ENCODE measurements around the gene RPRD1A.
"Not testable (repeated sequence)": the region's sequence is repeated elsewhere in the genome, so short reads cannot be mapped to it uniquely, and the experiment has no call there.

Gene RPRD1A

GRCh38 chr18:36101943-36102342 lies 34.6 kb upstream of the RPRD1A start:
- no peak overlapping the region for H3K4me2 ChIP-seq
- TF ChIP-seq Cebpa-rat (IDR thresholded peaks at IDR 0.05), result no peak
- no peaks in the 10 kb centered on the region for H3K4me1 ChIP-seq
- no peaks in the 10 kb centered on the region for H3K27me3 ChIP-seq
- no peak overlapping the region for H3K9ac ChIP-seq
- no peak overlapping the region for H3K27ac ChIP-seq
- no peaks in the 10 kb centered on the region for H4K20me1 ChIP-seq
- peaks cover 10% of the 10 kb centered on the region; the same call in 1 of the 2 replicates for H3K36me3 ChIP-seq
- H3K9me3 ChIP-seq, result peaks cover 25% of the 10 kb centered on the region
- H3K4me3 ChIP-seq, result no peak overlapping the region

- Histone ChIP-seq H3K27ac (no peak overlapping the region), H3K36me3 (0 out of 2 replicates have a peak, but pooled peaks cover 9% of the 10 kb centered on the region), H3K27me3 (no peaks in the 10 kb centered on the region), H3K4me3 (no peak overlapping the region), H4K20me1 (no peaks in the 10 kb centered on the region), H3K4me2 (no peak overlapping the region), H3K9ac (no peak overlapping the region), H3K9me3 (peaks cover 21% of the 10 kb centered on the region), H3K4me1 (no peaks in the 10 kb centered on the region)
- TF ChIP-seq Cebpa-rat (IDR thresholded peaks at IDR 0.05), result no peak
Observed at GRCh38 chr18:36099311-36099710, 32.0 kb upstream of the RPRD1A start.

GRCh38 chr18:36096955-36097354 lies 29.6 kb upstream of the RPRD1A start:
- H3K27me3 ChIP-seq, result no peaks in the 10 kb centered on the region
- no peak overlapping the region for H3K4me3 ChIP-seq
- no peak for TF ChIP-seq Cebpa-rat (IDR thresholded peaks at IDR 0.05)
- H3K9me3 ChIP-seq, result peaks cover 9% of the 10 kb centered on the region
- no peaks in the 10 kb centered on the region for H4K20me1 ChIP-seq
- no peak overlapping the region for H3K9ac ChIP-seq
- no peak overlapping the region for H3K27ac ChIP-seq
- H3K36me3 ChIP-seq, result 0 out of 2 replicates have a peak, but pooled peaks cover 6% of the 10 kb centered on the region
- peaks cover 16% of the 10 kb centered on the region for H3K4me1 ChIP-seq
- H3K4me2 ChIP-seq, result no peak overlapping the region

GRCh38 chr18:36095936-36096519 lies 28.7 kb upstream of the RPRD1A start:
- no peak for TF ChIP-seq Cebpa-rat (IDR thresholded peaks at IDR 0.05)
- H3K27ac ChIP-seq, result no peak overlapping the region
- H3K4me3 ChIP-seq, result no peak overlapping the region
- H3K9ac ChIP-seq, result no peak overlapping the region
- no peaks in the 10 kb centered on the region for H3K27me3 ChIP-seq
- no peaks in the 10 kb centered on the region for H4K20me1 ChIP-seq
- H3K9me3 ChIP-seq, result peaks cover under 1% of the 10 kb centered on the region; the same call in 1 of the 2 replicates
- no peak overlapping the region for H3K4me2 ChIP-seq
- no peaks in the 10 kb centered on the region for H3K36me3 ChIP-seq
- peaks cover 16% of the 10 kb centered on the region for H3K4me1 ChIP-seq

- H3K4me1 ChIP-seq, result peaks cover 16% of the 10 kb centered on the region
- no peak overlapping the region for H3K4me3 ChIP-seq
- H3K36me3 ChIP-seq, result no peaks in the 10 kb centered on the region
- H3K9me3 ChIP-seq, result no peaks in the 10 kb centered on the region
- H3K27me3 ChIP-seq, result no peaks in the 10 kb centered on the region
- TF ChIP-seq Cebpa-rat (IDR thresholded peaks at IDR 0.05), result no peak
- no peak overlapping the region for H3K9ac ChIP-seq
- H3K27ac ChIP-seq, result no peak overlapping the region
- H4K20me1 ChIP-seq, result no peaks in the 10 kb centered on the region
- no peak overlapping the region for H3K4me2 ChIP-seq
Observed at GRCh38 chr18:36094431-36094830, 27.1 kb upstream of the RPRD1A start.

- not testable (repeated sequence) for H3K9me3 ChIP-seq, H3K27me3 ChIP-seq, H3K4me3 ChIP-seq, H3K9ac ChIP-seq, H3K27ac ChIP-seq, H3K36me3 ChIP-seq, H4K20me1 ChIP-seq
- peaks cover 16% of the 10 kb centered on the region for H3K4me1 ChIP-seq
- peak overlapping the region; percentile 39 for H3K4me2 ChIP-seq
Observed at GRCh38 chr18:36092116-36092515, 24.8 kb upstream of the RPRD1A start.

- no peak for TF ChIP-seq Cebpa-rat (IDR thresholded peaks at IDR 0.05)
- no peak overlapping the region for H3K4me2 ChIP-seq
- H3K27ac ChIP-seq, result no peak overlapping the region
- H4K20me1 ChIP-seq, result no peaks in the 10 kb centered on the region
- H3K27me3 ChIP-seq, result no peaks in the 10 kb centered on the region
- H3K9ac ChIP-seq, result no peak overlapping the region
- H3K4me3 ChIP-seq, result no peak overlapping the region
- H3K9me3 ChIP-seq, result peaks cover 9% of the 10 kb centered on the region; the same call in 1 of the 2 replicates
- H3K36me3 ChIP-seq, result no peaks in the 10 kb centered on the region
- peaks cover 16% of the 10 kb centered on the region for H3K4me1 ChIP-seq
Observed at GRCh38 chr18:36089001-36089400, 21.6 kb upstream of the RPRD1A start.

GRCh38 chr18:36088256-36088655 lies 20.9 kb upstream of the RPRD1A start:
- H3K27ac ChIP-seq, result no peak overlapping the region
- H3K9me3 ChIP-seq, result peaks cover 9% of the 10 kb centered on the region; the same call in 1 of the 2 replicates
- no peak overlapping the region for H3K4me2 ChIP-seq
- H3K36me3 ChIP-seq, result no peaks in the 10 kb centered on the region
- H3K4me3 ChIP-seq, result no peak overlapping the region
- H3K27me3 ChIP-seq, result no peaks in the 10 kb centered on the region
- no peaks in the 10 kb centered on the region for H4K20me1 ChIP-seq
- H3K4me1 ChIP-seq, result peaks cover 18% of the 10 kb centered on the region
- no peak for TF ChIP-seq Cebpa-rat (IDR thresholded peaks at IDR 0.05)
- H3K9ac ChIP-seq, result no peak overlapping the region

GRCh38 chr18:36086186-36086585 lies 18.8 kb upstream of the RPRD1A start:
- H3K4me1 ChIP-seq, result peaks cover 5% of the 10 kb centered on the region; the same call in 1 of the 2 replicates
- H3K9me3 ChIP-seq, result peaks cover 14% of the 10 kb centered on the region
- no peaks in the 10 kb centered on the region for H4K20me1 ChIP-seq
- TF ChIP-seq Cebpa-rat (IDR thresholded peaks at IDR 0.05), result no peak
- H3K4me2 ChIP-seq, result no peak overlapping the region
- H3K4me3 ChIP-seq, result no peak overlapping the region
- no peaks in the 10 kb centered on the region for H3K36me3 ChIP-seq
- no peaks in the 10 kb centered on the region for H3K27me3 ChIP-seq
- no peak overlapping the region for H3K9ac ChIP-seq
- H3K27ac ChIP-seq, result no peak overlapping the region

GRCh38 chr18:36085195-36085594 lies 17.8 kb upstream of the RPRD1A start:
- Histone ChIP-seq H3K4me1 (peaks cover 5% of the 10 kb centered on the region; the same call in 1 of the 2 replicates), H3K27ac (no peak overlapping the region), H3K27me3 (no peaks in the 10 kb centered on the region), H4K20me1 (no peaks in the 10 kb centered on the region), H3K4me3 (no peak overlapping the region), H3K36me3 (no peaks in the 10 kb centered on the region), H3K4me2 (no peak overlapping the region), H3K9ac (no peak overlapping the region), H3K9me3 (peaks cover 23% of the 10 kb centered on the region)
- no peak for TF ChIP-seq Cebpa-rat (IDR thresholded peaks at IDR 0.05)

GRCh38 chr18:36083729-36084128 lies 16.4 kb upstream of the RPRD1A start:
- Histone ChIP-seq H3K9ac (no peak overlapping the region), H3K4me2 (no peak overlapping the region), H3K27me3 (no peaks in the 10 kb centered on the region)

GRCh38 chr18:36081118-36081517 lies 13.8 kb upstream of the RPRD1A start:
- not testable (repeated sequence) for H3K4me2 ChIP-seq, H3K36me3 ChIP-seq, H3K27ac ChIP-seq, H3K4me3 ChIP-seq, H3K27me3 ChIP-seq, H4K20me1 ChIP-seq, H3K9ac ChIP-seq
- H3K4me1 ChIP-seq, result peaks cover 11% of the 10 kb centered on the region
- peaks cover 46% of the 10 kb centered on the region for H3K9me3 ChIP-seq

More at GRCh38 chr18:36083729-36084128, 16.4 kb upstream of the RPRD1A start:
- no peak overlapping the region for H3K27ac ChIP-seq
- peaks cover 37% of the 10 kb centered on the region for H3K9me3 ChIP-seq
- no peak overlapping the region for H3K4me3 ChIP-seq
- H3K4me1 ChIP-seq, result peaks cover 5% of the 10 kb centered on the region; the same call in 1 of the 2 replicates
- H3K36me3 ChIP-seq, result no peaks in the 10 kb centered on the region
- no peak for TF ChIP-seq Cebpa-rat (IDR thresholded peaks at IDR 0.05)
- H4K20me1 ChIP-seq, result no peaks in the 10 kb centered on the region
